SW 1271 (cell line): ENCODE data around the gene ELMOD1.
"Not testable (repeated sequence)": the region's sequence is repeated elsewhere in the genome, so short reads cannot be mapped to it uniquely, and the experiment has no call there.

ENCODE experiments used
- DNase-seq, 2 experiments: peaks; one replicate each; lab custom pipeline; 2025; lab: John Stamatoyannopoulos, UW

Gene ELMOD1

DNA sequence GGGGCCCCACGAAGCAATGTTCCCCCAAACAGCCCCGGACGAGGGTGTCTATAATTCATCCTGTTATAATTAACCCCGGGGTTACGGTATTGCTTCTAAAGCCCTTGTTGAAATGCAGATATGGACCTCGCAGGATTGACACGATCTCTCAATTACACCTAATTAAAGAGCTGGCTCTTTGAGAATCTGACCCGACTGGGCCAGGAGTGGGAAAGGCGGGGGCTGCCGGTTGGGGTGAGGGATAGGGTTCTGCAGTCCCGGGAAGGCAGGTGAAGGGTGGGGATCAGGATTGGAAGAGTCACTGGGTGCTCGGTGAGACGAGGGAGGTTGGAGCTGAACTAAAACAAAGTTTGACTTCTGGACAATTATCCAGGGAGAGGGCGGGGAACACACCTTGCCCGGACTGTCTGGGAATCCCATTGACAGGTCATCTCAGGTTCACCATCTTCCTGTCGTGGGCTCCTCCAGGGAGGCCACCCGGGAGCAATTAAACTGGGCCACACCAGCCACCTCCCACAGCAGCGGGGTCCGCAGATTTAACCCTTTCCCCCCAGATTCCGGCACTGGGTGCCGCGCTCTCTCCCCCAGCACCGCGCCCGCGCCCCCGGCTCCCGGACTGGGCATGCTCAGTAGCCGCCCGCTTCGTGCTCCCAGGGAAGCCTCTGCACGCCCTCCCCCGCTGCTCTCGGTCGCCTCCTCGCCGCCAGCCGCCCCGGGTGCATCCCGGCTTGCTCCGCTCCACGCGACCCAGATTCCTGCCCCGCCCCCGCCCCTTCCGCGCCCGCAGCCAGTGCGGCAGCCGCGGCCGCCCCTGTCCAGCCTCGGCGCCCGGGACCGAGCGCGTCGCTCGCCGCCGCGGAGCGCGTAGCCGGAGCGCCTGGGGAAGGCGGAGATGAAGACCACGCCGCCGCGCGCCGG lies at the start of gene ELMOD1:
Gene ELMOD1 (plus strand): TSS at position 688 of the 918 bp plus-strand sequence. CDS start 27,043 bp downstream, outside the sequence.
- peak; percentile 50 to 77 for DNase-seq

DNA sequence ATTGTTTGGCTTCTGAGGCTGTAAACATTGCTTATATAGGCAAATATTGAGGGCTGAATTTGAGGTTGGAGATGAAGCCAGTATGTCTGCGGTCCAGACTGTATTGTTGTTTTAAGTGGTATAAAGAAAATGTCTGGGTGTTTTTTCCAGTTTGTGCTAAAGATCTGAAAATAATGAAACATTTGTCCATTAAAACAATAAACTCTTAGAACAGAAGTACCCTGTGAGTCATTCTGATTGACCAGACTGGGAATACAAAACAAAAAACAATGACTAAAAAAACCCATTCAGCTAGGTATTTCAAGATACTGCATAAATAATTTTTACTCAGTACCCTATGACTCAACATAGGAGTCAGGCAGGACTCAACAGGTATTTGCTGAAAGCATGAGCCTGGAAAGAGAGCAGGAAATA lies 45.8 kb upstream of the ELMOD1 start:
- DNase-seq: peak in 1 of 2 experiments; percentile 31

DNA sequence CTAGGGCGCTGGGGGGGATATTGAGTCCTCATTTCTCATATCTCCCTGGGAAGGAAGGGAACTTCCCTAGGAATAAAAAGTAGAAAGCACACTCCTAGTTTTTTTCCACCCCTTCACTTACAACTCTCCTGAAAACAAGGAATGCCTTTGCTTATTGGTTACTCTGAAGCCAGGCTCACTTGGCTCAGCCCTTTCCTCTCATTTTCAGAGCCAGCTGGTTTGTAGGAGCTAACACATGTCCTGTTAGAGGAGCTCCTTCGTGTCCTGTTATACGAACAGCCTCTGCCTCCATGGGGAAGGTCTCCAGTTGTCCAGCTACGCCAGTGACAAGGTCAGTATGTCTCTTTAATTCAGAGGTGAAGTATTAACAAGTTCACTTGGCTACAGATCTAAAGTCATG lies 43.0 kb upstream of the ELMOD1 start:
- DNase-seq: no peak

DNA sequence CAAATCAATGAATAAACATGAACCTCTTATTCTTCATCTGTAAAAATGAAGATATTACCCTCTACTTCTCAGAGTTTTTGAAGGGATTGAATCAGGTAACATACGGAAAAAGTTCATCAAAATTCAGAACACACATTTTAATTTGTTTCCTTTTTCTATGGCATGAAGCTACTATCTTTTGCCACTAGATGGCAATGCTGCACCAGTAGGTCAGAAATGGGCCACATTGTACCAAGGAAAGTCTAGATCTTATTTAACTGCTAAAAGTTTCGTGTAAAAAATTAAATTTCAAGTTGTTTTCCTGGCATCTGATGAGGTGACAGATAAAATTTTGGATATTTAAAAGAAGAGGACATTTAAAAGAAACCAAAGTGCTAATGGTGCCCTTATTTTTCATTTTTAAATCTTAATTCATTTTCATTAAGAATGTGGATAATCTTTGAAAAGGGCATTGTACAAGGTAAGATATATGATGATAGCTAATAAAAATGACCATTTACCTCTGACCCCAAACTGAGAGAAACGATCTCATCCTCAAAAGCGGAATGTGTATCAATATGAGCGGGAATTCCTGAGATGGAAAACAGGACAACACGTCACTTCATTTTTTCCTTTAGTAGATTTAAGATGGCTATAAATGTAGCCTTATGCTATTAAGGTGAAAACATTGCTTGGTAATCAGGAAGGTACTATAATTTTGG lies 41.5 kb upstream of the ELMOD1 start:
- DNase-seq: peak in 1 of 2 experiments; percentile 68

DNA sequence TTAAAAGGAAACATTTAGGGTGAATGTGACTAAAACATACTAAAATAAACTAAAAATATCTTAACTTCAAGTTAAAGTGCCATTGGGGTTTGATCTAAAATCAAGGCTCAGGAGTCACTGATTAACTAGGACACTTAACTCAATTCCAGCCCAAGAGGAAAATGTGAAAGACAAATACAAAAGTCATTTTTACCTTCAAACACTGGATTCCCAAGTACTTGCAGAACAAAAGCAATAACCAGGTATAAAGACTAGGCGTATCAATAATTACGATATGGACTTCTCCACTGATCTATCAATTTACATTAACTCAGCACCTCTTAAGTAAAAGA lies 41.0 kb upstream of the ELMOD1 start:
- DNase-seq: no peak

DNA sequence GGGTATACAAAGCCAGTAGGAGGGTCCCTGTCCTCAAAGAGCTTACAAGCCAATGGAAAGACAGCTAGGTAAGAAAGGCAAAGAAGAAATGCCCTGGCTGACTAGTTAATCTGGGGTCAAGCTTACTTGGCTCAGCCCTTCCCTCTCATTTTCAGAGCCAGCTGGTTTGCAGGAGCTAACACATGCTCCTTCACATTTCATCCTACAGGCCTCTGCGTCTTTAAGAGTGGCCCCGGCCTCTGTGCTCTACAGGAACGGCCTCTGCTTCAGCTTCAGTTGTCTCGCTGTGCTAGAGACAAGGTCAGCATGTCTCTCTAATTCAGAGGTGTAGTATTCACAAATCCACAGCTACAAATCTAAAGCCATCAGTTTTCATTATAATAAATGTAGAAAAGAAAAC lies 40.6 kb upstream of the ELMOD1 start:
- no peak for DNase-seq

DNA sequence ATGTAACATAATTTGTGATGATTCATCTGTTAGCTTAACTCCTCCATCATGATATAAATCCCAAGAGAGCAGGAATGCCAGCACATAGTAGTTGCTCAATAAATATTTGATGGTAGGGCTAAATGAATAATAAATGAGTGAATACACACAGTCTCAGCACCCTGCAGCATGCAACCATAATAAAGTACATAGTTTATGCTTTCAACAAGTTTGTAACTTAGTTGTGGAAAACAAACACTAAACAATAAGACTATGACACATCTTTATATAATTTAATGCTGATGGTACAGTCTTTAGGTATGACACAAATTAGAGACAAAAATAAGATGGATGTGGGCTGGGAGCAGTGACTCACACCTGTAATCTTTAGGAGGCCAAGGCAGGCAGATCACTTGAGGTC lies 29.3 kb upstream of the ELMOD1 start:
- peak; percentile 38 to 78 for DNase-seq

DNA sequence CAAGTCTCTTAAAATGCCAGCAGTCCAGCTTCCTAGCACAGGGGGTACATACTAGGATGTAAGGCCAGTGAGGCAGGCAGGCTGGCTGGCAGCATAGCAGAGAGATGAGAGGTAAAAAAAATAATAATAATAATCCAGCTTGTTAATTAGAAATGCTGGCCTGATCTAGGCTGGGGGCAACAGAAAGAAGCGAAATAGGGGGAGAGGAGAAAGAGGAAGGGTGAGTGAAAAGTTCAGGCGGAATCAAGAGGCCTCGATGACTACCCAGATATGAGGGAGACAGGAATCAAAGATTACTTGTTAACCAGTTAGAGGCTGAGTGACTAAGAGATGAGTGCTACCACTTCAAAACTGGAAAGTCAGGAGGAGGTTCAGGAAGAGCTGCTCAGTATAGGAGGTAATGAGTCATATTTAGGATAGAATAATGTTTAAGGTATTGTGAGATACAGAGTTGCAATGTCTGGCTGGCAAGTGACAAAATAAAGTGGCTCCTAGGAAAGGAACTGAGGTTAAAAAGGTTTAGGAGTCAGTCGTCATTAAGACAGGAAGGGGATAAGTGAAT lies 28.2 kb upstream of the ELMOD1 start:
- peak; percentile 92 to 97 for DNase-seq

DNA sequence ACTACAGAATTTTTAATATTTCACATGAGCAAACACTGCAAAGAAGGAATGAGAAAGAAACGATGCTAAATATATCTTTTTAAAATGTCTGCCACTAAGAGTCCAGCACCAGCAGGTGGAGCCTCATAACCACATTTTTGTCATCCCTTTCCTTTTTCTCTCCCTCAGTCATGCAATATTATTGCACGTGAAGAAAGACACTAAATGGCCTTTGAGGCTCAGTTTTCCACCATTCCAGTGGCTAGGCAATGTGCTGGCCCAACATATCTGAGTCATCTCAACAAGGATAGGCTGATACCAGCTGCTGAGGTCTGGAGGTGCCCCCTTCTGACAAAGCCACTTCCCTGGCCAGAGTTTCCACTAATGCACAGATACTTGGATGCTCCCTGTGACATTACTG lies 27.2 kb upstream of the ELMOD1 start:
- DNase-seq: peak; percentile 43 to 87

DNA sequence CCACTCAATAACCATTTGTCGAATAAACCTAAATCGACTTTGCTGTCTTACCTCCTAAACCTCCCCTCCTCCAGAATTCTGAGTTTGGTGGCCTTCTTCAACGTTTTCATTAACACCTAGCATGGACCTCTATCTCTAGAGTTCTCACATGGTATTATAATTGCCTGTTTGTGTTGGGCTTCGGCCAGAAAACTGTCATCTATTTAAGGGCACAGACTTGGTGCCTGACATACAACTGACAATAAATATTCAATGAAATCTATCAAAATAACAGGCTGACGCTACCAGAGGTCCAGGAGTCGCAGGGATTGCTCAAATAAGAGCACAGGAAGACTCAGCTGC lies 26.1 kb upstream of the ELMOD1 start:
- no peak for DNase-seq

DNA sequence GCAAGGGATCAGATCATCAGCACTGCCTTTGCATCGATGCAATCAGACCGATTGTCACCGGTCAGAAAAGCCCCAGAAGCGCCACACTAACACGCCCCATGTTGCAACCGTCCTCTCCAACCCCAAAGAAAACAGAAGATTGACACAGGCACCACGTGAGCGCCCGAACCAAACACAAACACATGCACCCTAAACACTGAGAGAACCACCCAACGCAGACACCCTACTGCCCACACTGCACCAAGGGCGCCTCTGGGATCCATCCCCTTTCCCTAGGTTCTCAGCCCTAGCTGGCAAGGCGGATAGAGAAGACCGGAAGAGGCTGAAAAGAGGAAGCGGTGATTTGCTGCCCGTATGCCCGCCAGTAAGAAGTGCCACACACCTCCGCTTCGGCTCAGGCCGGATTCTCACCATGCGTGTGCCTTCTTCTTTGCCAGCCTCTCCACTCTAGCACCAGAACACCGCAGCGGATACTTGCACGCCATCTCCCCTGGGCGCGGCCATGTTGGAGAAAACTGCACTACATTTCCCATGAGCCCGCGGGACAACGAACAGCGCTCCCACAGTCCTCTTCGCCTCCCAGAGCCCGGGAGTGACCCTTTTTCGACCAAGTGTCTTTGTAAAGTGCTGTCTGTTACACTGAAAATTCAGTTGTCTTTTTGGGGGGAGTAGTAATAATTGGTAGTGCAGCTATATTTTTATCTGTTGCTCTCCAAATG lies 25.6 kb upstream of the ELMOD1 start, which contains the start of gene ALKBH8:
Gene ALKBH8 (minus strand): TSS at position 517 of the 719 bp plus-strand sequence. CDS start 4,842 bp downstream, outside the sequence.
- peak; percentile 72 to 93 for DNase-seq

DNA sequence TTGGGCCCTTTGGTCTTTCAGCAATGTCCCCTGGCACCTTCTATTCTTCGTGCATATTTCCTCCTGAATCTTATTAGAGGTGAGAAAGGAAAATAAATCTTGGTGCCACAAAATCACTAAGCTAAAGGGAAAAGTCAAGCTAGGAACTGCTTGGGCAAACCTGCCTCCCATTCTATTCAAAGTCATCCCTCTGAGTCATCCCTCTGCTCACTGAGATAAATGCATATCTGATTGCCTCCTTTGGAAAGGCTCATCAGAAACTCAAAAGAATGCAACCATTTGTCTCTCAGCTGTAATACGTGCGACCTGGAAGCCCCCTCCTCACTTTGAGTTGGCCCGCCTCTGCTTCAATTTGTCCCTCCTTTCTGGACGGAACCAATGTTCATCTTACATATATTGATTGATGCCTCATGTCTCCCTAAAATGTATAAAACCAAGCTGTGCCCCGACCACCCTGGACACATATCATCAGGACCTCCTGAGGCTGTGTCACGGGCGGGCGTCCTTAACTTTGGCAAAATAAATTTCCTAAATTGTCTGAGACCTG lies 24.9 kb upstream of the ELMOD1 start:
- DNase-seq: not testable (repeated sequence)

DNA sequence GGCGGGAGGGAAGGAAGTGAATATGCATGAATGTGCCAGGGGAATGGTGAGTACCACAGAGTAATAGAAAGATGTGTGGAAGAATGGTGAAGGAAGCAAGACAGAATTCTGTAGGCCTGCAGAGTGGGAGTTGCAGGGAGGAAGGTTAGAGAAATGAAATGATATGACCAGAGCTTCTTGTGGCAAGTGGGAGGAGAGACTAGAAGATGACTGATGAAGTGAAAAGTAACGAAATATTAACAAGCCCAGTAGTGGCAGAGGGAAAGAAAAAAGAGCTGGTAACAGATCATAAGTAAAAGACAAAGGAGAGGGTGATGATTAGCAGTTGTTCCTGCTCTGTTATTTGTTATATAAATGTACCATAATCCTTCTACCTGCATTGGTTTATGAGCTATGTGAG lies 24.4 kb upstream of the ELMOD1 start:
- no peak for DNase-seq

DNA sequence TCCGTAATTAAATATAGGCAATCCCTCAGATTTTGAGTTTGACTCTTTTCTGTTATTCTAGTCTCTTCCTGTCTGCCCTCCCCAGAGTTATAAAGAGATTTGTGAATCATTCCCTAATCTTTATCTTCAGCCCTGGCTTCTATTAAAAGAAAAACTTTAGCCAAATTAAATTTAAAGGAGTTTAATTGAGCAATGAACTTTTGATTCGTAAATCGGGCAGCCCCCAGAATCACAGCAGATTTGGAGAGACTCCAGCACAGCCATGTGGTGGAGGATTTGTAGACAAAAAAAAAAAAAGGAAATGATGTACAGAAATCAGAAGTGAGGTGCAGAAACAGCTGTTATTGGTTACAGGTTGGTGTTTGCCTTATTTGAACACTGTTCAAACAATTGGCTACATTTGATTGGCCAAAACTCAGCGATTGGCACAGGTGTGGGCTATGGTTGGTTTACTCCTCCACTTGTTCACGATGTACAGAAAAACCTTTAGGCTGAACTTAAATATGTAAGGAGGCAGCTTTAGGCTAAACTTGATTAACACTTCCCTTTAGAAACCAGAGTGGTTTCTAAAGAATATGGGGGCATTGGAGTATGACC lies 23.1 kb upstream of the ELMOD1 start:
- no peak for DNase-seq

DNA sequence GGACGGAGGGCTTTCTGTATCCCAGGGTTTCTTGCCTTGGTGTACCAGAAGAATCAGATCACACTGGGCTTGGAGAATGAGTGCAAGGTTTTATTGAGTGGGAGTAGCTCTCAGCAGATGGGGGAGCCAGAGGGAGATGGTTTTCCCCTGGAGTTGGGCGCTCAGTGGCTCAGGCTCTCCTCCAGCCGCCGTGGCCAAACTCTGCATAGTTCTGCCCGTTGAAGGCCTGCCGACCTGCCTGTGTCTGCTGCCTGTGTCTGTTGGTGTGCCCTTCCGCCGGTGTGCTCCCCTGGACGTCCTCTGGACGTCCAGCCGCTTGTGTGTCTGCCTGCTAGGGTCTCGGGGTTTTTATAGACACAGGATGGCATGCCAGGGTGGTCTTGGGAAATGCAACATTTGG lies 20.9 kb upstream of the ELMOD1 start:
- DNase-seq: no peak

DNA sequence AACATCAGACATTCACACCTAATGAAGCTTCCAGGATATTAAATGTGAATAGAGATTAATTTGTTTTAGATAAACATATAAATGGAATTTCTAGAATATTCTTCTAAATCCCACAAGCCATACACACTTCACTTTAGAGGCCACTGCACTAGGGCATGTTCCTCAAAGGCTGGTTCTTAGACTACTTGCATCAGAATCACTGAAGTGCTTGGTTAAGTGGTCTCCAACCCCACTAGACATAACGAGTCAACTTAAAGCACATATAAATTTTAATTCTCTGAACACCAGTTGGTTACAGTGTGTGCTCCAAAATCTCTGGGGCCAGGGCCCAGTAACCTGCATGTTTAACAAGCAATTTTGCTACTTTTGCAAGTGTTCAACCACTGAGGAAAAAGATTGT lies 17.5 kb upstream of the ELMOD1 start:
- no peak for DNase-seq

DNA sequence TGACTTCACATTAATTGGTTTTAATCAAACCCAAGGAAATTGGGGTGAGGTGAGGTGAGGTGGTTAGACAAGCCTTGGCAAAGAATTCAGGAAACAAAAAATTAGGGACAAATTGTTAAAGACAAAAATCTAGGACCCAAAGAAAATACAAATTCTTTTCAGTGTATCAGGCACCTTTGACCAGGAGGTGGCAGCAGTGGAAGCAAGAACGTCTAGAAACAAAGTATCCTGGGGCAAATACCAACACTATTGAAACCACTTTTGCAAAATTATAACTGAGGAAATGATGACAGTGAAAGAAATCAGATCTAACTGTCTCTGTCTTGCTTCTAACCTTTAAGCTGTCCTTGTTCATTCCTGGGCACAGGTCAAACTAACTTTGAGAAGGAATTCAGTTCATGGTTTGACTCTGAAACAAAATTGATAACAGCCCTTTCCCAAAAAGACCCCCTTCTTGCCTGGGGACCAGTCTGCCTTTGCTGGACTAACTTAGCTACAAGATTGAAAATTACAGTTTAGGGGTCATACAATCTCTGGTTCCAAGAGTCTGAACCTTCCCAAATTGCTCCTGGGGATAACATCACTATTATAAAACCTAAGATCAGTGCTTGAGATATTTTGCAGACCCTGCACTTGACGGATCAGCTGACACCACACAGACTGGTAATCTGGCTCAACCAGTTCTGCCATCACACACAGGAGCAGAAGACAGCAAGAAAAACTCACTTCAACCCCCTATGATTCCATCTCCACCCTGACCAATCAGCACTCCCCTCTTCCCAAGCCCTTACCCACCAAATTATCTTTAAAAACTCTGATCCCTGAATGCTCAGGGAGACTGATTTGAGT lies 14.2 kb upstream of the ELMOD1 start:
- peak in 1 of 2 experiments; percentile 82 for DNase-seq

DNA sequence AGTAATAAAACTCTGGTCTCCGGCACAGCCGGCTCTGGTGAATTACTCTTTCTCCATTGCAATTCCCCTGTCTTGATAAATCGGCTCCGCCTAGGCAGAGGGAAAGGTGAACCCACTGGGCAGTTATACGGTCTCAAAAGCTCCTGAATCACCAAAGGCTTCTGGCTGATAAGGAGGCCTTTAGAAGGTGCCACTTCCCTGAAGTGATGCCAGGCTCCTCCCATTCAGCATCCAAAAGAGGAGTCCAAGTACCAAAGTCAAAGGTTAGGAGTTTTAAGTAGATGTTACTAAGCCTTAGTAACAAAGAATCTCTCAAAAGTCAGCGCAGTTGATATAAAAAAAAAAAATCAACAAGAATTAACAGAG lies 13.6 kb upstream of the ELMOD1 start:
- DNase-seq: no peak

DNA sequence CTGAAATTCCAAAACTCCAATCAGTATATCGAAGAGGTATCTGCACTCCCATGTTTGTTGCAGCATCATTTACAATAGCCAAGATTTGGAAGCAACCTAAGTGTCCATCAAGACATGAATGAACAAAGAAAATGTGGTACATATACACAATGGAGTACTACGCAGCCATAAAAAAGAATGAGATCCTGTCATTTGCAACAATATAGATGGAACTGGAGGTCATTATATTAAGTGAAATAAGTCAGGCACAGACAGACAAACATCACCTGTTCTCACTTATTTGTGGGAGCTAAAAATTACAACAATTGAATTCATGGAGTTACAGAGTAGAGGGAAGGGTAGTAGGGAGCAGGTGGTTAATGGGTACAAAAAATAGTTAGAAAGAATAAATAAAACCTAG lies 11.8 kb upstream of the ELMOD1 start:
- not testable (repeated sequence) for DNase-seq

DNA sequence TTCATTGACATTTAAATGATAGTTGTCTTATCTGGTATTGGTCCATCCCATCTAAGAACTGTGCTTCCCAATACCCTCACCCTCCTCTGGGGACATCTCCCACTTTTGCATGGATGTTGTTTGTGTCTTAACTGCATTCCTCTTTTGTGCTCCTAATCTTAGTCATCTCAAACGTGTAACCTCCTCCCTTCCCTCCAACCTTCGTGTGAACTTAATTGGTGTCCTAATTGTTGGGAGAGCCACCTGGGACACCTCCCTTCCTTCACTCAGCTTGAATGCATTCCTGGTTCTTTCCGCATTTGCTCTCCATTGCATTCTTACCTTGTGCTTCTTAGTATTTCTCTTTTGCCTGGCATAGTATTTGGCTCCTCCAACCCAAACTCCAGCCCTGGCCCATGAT lies 9.8 kb upstream of the ELMOD1 start:
- no peak for DNase-seq
